Measurements from ENCODE around the gene TMEM191B.
"Not testable (repeated sequence)": the region's sequence is repeated elsewhere in the genome, so short reads cannot be mapped to it uniquely, and the experiment has no call there.

- TF ChIP-seq EP300, CTCF, POLR2A, POLR2AphosphoS5 (IDR thresholded peaks at IDR 0.05): not testable (repeated sequence)
These were observed 17.0 kb downstream of the TMEM191B start for GRCh38 chr22:18544615-18545014.

Data from upper lobe of left lung (tissue), 4 donors.